Stimulated activated CD8-positive, alpha-beta memory T cell treated with anti-CD3 and anti-CD28 coated beads, Interleukin-12 subunit alpha, Interleukin-12 subunit beta, amount 100 ng/mL, for 1 hour (primary cell): ENCODE data around the gene HSF2BP.
"Not testable (repeated sequence)": the region's sequence is repeated elsewhere in the genome, so short reads cannot be mapped to it uniquely, and the experiment has no call there.

Source experiments
- DNase-seq: peaks from one replicate; pipeline ENCODE4 v3.0.0-alpha.2; 2020; ENCODE audit warnings: low read depth

HSF2BP gene

GRCh38 chr21:43659136-43660000 is at the start of gene HSF2BP, which contains the start of gene RRP1B:
Gene HSF2BP, minus strand, starts transcription at chr21:43659488. Its CDS starts 1,392 bp downstream, at chr21:43658096.
Gene RRP1B, plus strand, starts transcription at chr21:43659560. Its CDS starts 105 bp downstream, at chr21:43659665.
- DNase-seq: peak; percentile 52

- no peak for DNase-seq
Observed at GRCh38 chr21:43708745-43709381, 49.6 kb upstream of the HSF2BP start.

- no peak for DNase-seq
Observed at GRCh38 chr21:43707462-43707861, 48.2 kb upstream of the HSF2BP start.

- DNase-seq: no peak
Observed at GRCh38 chr21:43703035-43703880, 44.0 kb upstream of the HSF2BP start.

- no peak for DNase-seq
Observed at GRCh38 chr21:43702785-43703034, 43.4 kb upstream of the HSF2BP start.

- DNase-seq: no peak
Observed at GRCh38 chr21:43701936-43702784, 42.9 kb upstream of the HSF2BP start.

GRCh38 chr21:43699933-43700599 is 40.8 kb upstream of the HSF2BP start:
- DNase-seq: no peak

- not testable (repeated sequence) for DNase-seq
Observed at GRCh38 chr21:43699492-43699777, 40.1 kb upstream of the HSF2BP start.

- DNase-seq: no peak
Observed at GRCh38 chr21:43697758-43698643, 38.7 kb upstream of the HSF2BP start.

GRCh38 chr21:43696214-43696613 is 36.9 kb upstream of the HSF2BP start:
- DNase-seq: no peak

- DNase-seq: no peak
Observed at GRCh38 chr21:43694437-43695079, 35.3 kb upstream of the HSF2BP start.

GRCh38 chr21:43693981-43694380 is 34.7 kb upstream of the HSF2BP start:
- DNase-seq: no peak

GRCh38 chr21:43692949-43693348 is 33.7 kb upstream of the HSF2BP start:
- DNase-seq: no peak

GRCh38 chr21:43691801-43692200 is 32.5 kb upstream of the HSF2BP start:
- DNase-seq: no peak

GRCh38 chr21:43691086-43691795 is 32.0 kb upstream of the HSF2BP start:
- no peak for DNase-seq

- no peak for DNase-seq
Observed at GRCh38 chr21:43690346-43690745, 31.1 kb upstream of the HSF2BP start.

GRCh38 chr21:43689556-43690337 is 30.5 kb upstream of the HSF2BP start:
- DNase-seq: no peak

GRCh38 chr21:43688906-43689305 is 29.6 kb upstream of the HSF2BP start:
- no peak for DNase-seq
